HL-60 (cell line): Measurements from ENCODE around the gene ANKRD6.

ENCODE experiments used
- DNase-seq, 2 experiments: peaks; one replicate each; pipeline ENCODE4 v3.0.0-alpha.2; 2010 to 2020; ENCODE audit warnings: low read depth in 1 of 2, low spot score in 1 of 2
- H3K27ac ChIP-seq: fragments of 250-450 bp; sonication (Bioruptor Pico); replicated peaks from 2 replicates; pipeline ENCODE4 v1.5.1; 2020; ENCODE audit warnings: mild to moderate bottlenecking, moderate library complexity
- H3K27me3 ChIP-seq: fragments of 250-450 bp; sonication (Bioruptor Pico); 2 replicates; pipeline ENCODE4 v1.5.1; 2021; ENCODE audit warnings: mild to moderate bottlenecking, moderate library complexity; ENCODE audit not compliant: insufficient read depth, poor library complexity, severe bottlenecking
- H3K4me3 ChIP-seq: replicated peaks from 2 replicates; pipeline ENCODE4 v1.5.1; 2011; ENCODE audit warnings: mild to moderate bottlenecking, control low read depth, low read length; ENCODE audit not compliant: insufficient read depth
- CTCF ChIP-seq: IDR thresholded peaks from one replicate; pipeline ENCODE4 v1.5.1; 2011; ENCODE audit warnings: low read length, control low read depth, inconsistent platforms; ENCODE audit not compliant: insufficient read depth
- GABPA ChIP-seq: IDR thresholded peaks from 2 replicates; pipeline ENCODE4 v1.6.1; 2012; ENCODE audit warnings: low read depth
- POLR2AphosphoS5 ChIP-seq: IDR thresholded peaks from 2 replicates; pipeline ENCODE4 v1.6.1; 2012; ENCODE audit warnings: low read depth
- REST ChIP-seq: IDR thresholded peaks from 2 replicates; pipeline ENCODE4 v1.6.1; 2012; ENCODE audit warnings: low read depth; ENCODE audit not compliant: insufficient replicate concordance
- SPI1 ChIP-seq: IDR thresholded peaks from 2 replicates; pipeline ENCODE4 v1.6.1; 2012; ENCODE audit warnings: low read depth, mild to moderate bottlenecking, borderline replicate concordance

The ANKRD6 gene

GRCh38 chr6:89574910-89575561, 142.1 kb downstream of the ANKRD6 start:
- no peak for DNase-seq
- Histone ChIP-seq H3K27ac (no peak overlapping the region), H3K27me3 (no peaks in the 10 kb centered on the region), H3K4me3 (no peak overlapping the region)
- no peak for TF ChIP-seq SPI1
- TF ChIP-seq GABPA, result no peak
- TF ChIP-seq CTCF, result no peak
- TF ChIP-seq POLR2AphosphoS5, result no peak
- no peak for TF ChIP-seq REST

DNA sequence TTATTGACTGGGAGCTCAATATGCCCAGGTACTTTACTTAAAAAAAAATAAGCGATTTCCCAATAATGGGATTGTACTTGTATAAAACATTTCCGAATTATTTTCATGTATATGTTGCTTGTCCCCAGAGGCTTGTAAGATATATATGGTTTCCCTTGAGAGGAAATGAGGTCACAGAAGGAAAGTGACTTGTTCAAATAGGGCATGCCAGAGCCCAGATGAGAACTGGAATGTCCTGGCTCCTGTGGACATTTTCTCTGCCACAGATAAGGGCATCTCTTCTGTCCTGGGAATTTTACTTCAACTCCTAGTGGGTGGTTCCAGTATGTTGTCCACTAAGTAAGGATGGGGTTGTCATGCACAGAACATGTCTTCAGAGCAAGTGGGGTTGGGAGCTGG, 142.6 kb downstream of the ANKRD6 start:
- Histone ChIP-seq H3K27ac (no peak overlapping the region), H3K4me3 (no peak overlapping the region), H3K27me3 (no peaks in the 10 kb centered on the region)
- no peak for DNase-seq
- TF ChIP-seq GABPA (no peak), POLR2AphosphoS5 (no peak), REST (no peak), CTCF (no peak), SPI1 (no peak)

- no peak for DNase-seq
- no peak for TF ChIP-seq CTCF
- TF ChIP-seq SPI1, result no peak
- TF ChIP-seq POLR2AphosphoS5, result no peak
- no peak for TF ChIP-seq REST
- no peak for TF ChIP-seq GABPA
- Histone ChIP-seq H3K27me3 (no peaks in the 10 kb centered on the region), H3K27ac (no peak overlapping the region), H3K4me3 (no peak overlapping the region)
Measured at GRCh38 chr6:89580997-89581666, 148.2 kb downstream of the ANKRD6 start.
